SK-N-SH treated with all-trans-retinoic acid at 6 μM for 48 hours (cell line): ENCODE data around the gene FARSB.

Source experiments
- PATZ1 ChIP-seq: fragments of 250-450 bp; sonication (Bioruptor Pico); IDR thresholded peaks from 2 replicates; pipeline ENCODE4 v1.8.0; 2020; ENCODE audit warnings: mild to moderate bottlenecking, moderate library complexity, borderline replicate concordance
- ZFP3 ChIP-seq: fragments of 250-450 bp; sonication (Bioruptor Pico); IDR thresholded peaks from 2 replicates; pipeline ENCODE4 v1.5.0; 2020; ENCODE audit warnings: mild to moderate bottlenecking, moderate library complexity

DNA sequence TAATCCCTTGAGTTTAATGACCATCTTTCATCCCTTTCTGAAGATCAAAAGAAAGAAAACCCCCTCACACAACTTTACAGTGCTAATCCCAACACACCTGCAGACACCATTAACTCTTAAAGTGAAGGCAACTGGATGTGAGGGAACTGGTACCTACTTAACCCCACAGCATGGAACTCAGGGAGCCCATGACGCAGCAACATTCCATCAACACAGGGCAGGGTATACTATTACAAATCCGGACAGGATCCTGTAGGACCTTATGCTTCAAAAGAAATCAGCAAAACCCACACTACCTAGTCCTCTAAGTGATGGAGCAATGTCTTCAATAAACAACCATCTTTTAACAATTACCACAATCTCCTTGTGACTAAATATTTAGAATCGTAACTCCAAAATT, 78.6 kb downstream of the FARSB start:
- TF ChIP-seq ZFP3 (CRISPR knock-in tag) (no peak), PATZ1 (CRISPR knock-in tag) (no peak)
